ENCODE results near the gene MAP3K4. TPM values are rescaled to one million over a fixed set of nuclear protein-coding genes. Genes with fewer than 3 reads are reported as not detected.

Gene MAP3K4
- total and polyA plus RNA-seq, 2 of the 8 experiments (the other 6 are each of a cell fraction or from before 2014, with no cell fraction given), result 16.6 to 51.6 TPM

- no peak overlapping the region for H3K4me3 ChIP-seq (ENCODE audit: extremely low read depth in 1 of 4, insufficient read depth in 2 of 4, low read depth in 3 of 4, low read length in 4 of 4)
- no peak overlapping the region for H3K23ac ChIP-seq (ENCODE audit: insufficient read length)
- H2BK5ac ChIP-seq (ENCODE audit: low read depth, low read length), result no peak overlapping the region
- H3K4ac ChIP-seq (replicated peaks; ENCODE audit: insufficient read length, low read depth, low read length), result no peak overlapping the region
- WGBS, 2 experiments (ENCODE audit: extremely low coverage in 1 of 2, insufficient coverage in 1 of 2, insufficient read length in 1 of 2, insufficient replicate concordance in 2 of 2, low coverage in 1 of 2, low lambda C conversion rate in 2 of 2, missing lambda C conversion rate in 1 of 2), result 84% methylated on average over 2 of the region's 2 CpGs; no CpG with 5 or more reads in 1 of the 2 experiments
- H2BK120ac ChIP-seq (replicated peaks; ENCODE audit: low read depth, low read length), result no peak overlapping the region
- no peak overlapping the region for H3K18ac ChIP-seq (ENCODE audit: extremely low read depth, low read length)
- no peaks in the 10 kb centered on the region for H3K27me3 ChIP-seq (replicated peaks in 1 of 4; ENCODE audit: control insufficient read depth in 3 of 4, extremely low read depth in 1 of 4, insufficient read depth in 3 of 4, low read length in 3 of 4)
- H2BK20ac ChIP-seq (ENCODE audit: low read length), result no peak overlapping the region
- TF ChIP-seq USF2 (IDR thresholded peaks at IDR 0.05; ENCODE audit: low read length), result no peak
- no peaks in the 10 kb centered on the region for H3K9me3 ChIP-seq (ENCODE audit: insufficient read depth in 2 of 2, low read depth in 1 of 2, low read length in 1 of 2)
- no peak overlapping the region for H2AFZ ChIP-seq (ENCODE audit: low read length)
- no peak for FAIRE-seq
- no peak overlapping the region for H2BK12ac ChIP-seq (ENCODE audit: low read depth, low read length)
- POLR2A ChIA-PET (ENCODE audit: partially characterized antibody), result interaction anchor here (1.7 to 1.8 kb wide), 2 partner anchors 11 to 15 kb away, joined by 4 to 8 read pairs; partner anchors contain the start of gene MAP3K4
- H3K9ac ChIP-seq (replicated peaks in 1 of 4; ENCODE audit: extremely low read depth in 1 of 4, low read depth in 3 of 4, low read length in 3 of 4), result no peak overlapping the region
- no peak overlapping the region for H3K4me2 ChIP-seq (ENCODE audit: insufficient read depth in 1 of 2, low read depth in 2 of 2, low read length in 2 of 2)
- no peak overlapping the region for H3K14ac ChIP-seq (ENCODE audit: insufficient read length)
- H4K8ac ChIP-seq (ENCODE audit: extremely low read depth, insufficient read depth, low read length), result no peak overlapping the region
- no peak for DNase-seq (ENCODE audit: low read depth in 1 of 2, low spot score in 2 of 2)
- no peak overlapping the region for H2AK5ac ChIP-seq (ENCODE audit: low read depth, low read length)
- peaks cover 2 to 7% of the 10 kb centered on the region in 2 experiments for H4K20me1 ChIP-seq (replicated peaks in 1 of 2; ENCODE audit: control insufficient read depth in 1 of 2, insufficient read depth in 2 of 2, low read length in 2 of 2)
- H3K23me2 ChIP-seq (ENCODE audit: low read depth, low read length), result no peaks in the 10 kb centered on the region
- 0 out of 7 replicates have a peak, but pooled peaks cover 0 to 2% (median 0%) of the 10 kb centered on the region in 4 experiments for H3K4me1 ChIP-seq (replicated peaks in 1 of 4; ENCODE audit: control insufficient read depth in 3 of 4, insufficient read depth in 4 of 4, low read length in 3 of 4)
- H2BK15ac ChIP-seq (ENCODE audit: low read length), result no peak overlapping the region
- CTCF ChIA-PET (ENCODE audit: partially characterized antibody), result no interaction called here
- no peak overlapping the region for H3K27ac ChIP-seq (ENCODE audit: low read depth, low read length)
- H3K79me1 ChIP-seq (ENCODE audit: low read depth, low read length), result peaks cover 2% of the 10 kb centered on the region
- no peak overlapping the region for H4K5ac ChIP-seq (ENCODE audit: insufficient read length, low read depth, low read length)
- no peak overlapping the region for H3K56ac ChIP-seq (replicated peaks; ENCODE audit: insufficient read length, low read depth, low read length)
- peaks cover 0 to 78% of the 10 kb centered on the region in 2 experiments; a peak in 3 of 4 replicates for H3K79me2 ChIP-seq (ENCODE audit: control insufficient read depth in 1 of 2, insufficient read depth in 2 of 2, low read length in 2 of 2)
- no peak overlapping the region for H4K91ac ChIP-seq (replicated peaks; ENCODE audit: insufficient read length, low read length)
- no peaks in the 10 kb centered on the region; a peak in 1 of 8 replicates for H3K36me3 ChIP-seq (ENCODE audit: control insufficient read depth in 2 of 4, insufficient read depth in 4 of 4, low read length in 3 of 4)
Measured at GRCh38 chr6:161003336-161003735, 11.8 kb downstream of the MAP3K4 start.
